Measurements from ENCODE around the gene MTARC1.
A peak's percentile ranks its signal among the peaks of the same experiment; 100 is the strongest.

Gene MTARC1

GRCh38 chr1:220798338-220798737 is 11.6 kb downstream of the MTARC1 start:
- no peak overlapping the region for H3K4me3 ChIP-seq (ENCODE audit: low read depth, low read length)
- DNase-seq (ENCODE audit: low read depth, low spot score), result no peak
- no peak for TF ChIP-seq CTCF (IDR thresholded peaks at IDR 0.05; ENCODE audit: low read depth, low read length)
- in situ Hi-C loops (cut with HindIII; ENCODE audit: low sequenced_read_pairs), result no loop called here

GRCh38 chr1:220800262-220800661 is 13.5 kb downstream of the MTARC1 start:
- no peak overlapping the region for H3K4me3 ChIP-seq (ENCODE audit: low read depth, low read length)
- DNase-seq (ENCODE audit: low read depth, low spot score), result no peak
- in situ Hi-C loops (cut with HindIII; ENCODE audit: low sequenced_read_pairs), result no loop called here
- no peak for TF ChIP-seq CTCF (IDR thresholded peaks at IDR 0.05; ENCODE audit: low read depth, low read length)

GRCh38 chr1:220803401-220804201 is 16.9 kb downstream of the MTARC1 start:
- TF ChIP-seq CTCF (IDR thresholded peaks at IDR 0.05; ENCODE audit: low read depth, low read length), result peak; percentile 78
- H3K4me3 ChIP-seq (ENCODE audit: low read depth, low read length), result no peak overlapping the region
- peak; percentile 42 for DNase-seq (ENCODE audit: low read depth, low spot score)
- in situ Hi-C loops (cut with HindIII; ENCODE audit: low sequenced_read_pairs), result no loop called here

- no peak overlapping the region for H3K4me3 ChIP-seq (ENCODE audit: low read depth, low read length)
- in situ Hi-C loops (cut with HindIII; ENCODE audit: low sequenced_read_pairs), result no loop called here
- TF ChIP-seq CTCF (IDR thresholded peaks at IDR 0.05; ENCODE audit: low read depth, low read length), result no peak
- DNase-seq (ENCODE audit: low read depth, low spot score), result no peak
Observed at GRCh38 chr1:220804202-220804586, 17.5 kb downstream of the MTARC1 start.

- TF ChIP-seq CTCF (IDR thresholded peaks at IDR 0.05; ENCODE audit: low read depth, low read length), result no peak
- no peak for DNase-seq (ENCODE audit: low read depth, low spot score)
- H3K4me3 ChIP-seq (ENCODE audit: low read depth, low read length), result no peak overlapping the region
- in situ Hi-C loops (cut with HindIII; ENCODE audit: low sequenced_read_pairs), result no loop called here
Observed at GRCh38 chr1:220806408-220806807, 19.7 kb downstream of the MTARC1 start.

GRCh38 chr1:220807726-220808125 is 21.0 kb downstream of the MTARC1 start:
- H3K4me3 ChIP-seq (ENCODE audit: low read depth, low read length), result no peak overlapping the region
- DNase-seq (ENCODE audit: low read depth, low spot score), result no peak
- no peak for TF ChIP-seq CTCF (IDR thresholded peaks at IDR 0.05; ENCODE audit: low read depth, low read length)
- in situ Hi-C loops (cut with HindIII; ENCODE audit: low sequenced_read_pairs), result no loop called here
